DND-41 (cell line): ENCODE measurements around the gene EPB41L4B.

Experiments
- ATAC-seq: fragments of 200-7000 bp; cut with Tn5 transposase; 3 replicates; pipeline ENCODE4 v1.9.1; 2021; ENCODE audit warnings: low read depth; ENCODE audit not compliant: insufficient read depth
- DNase-seq: peaks from one replicate; pipeline ENCODE4 v3.0.0-alpha.2; 2020
- H2AFZ ChIP-seq: 2 replicates; pipeline ENCODE4 v1.6.0; 2012; ENCODE audit warnings: low read depth, low read length
- H3K27ac ChIP-seq: 2 replicates; pipeline ENCODE4 v1.5.1; 2012; ENCODE audit warnings: low read length, inconsistent platforms
- H3K27me3 ChIP-seq: fragments of 200-600 bp; sonication (generic); 2 replicates; pipeline ENCODE4 v1.6.0; 2012; ENCODE audit warnings: low read length, mild to moderate bottlenecking, inconsistent platforms; ENCODE audit not compliant: insufficient read depth, poor library complexity
- H3K36me3 ChIP-seq: 2 replicates; pipeline ENCODE4 v1.5.1; 2012; ENCODE audit warnings: low read length, inconsistent platforms; ENCODE audit not compliant: insufficient read depth
- H3K4me1 ChIP-seq: 2 replicates; pipeline ENCODE4 v1.5.1; 2012; ENCODE audit warnings: mild to moderate bottlenecking, low read length; ENCODE audit not compliant: insufficient read depth
- H3K4me2 ChIP-seq: 2 replicates; pipeline ENCODE4 v1.6.0; 2012; ENCODE audit warnings: mild to moderate bottlenecking, moderate library complexity, low read length, inconsistent platforms; ENCODE audit not compliant: insufficient read depth
- H3K4me3 ChIP-seq, 2 experiments: fragments of 200-600 bp in 1 of 2; shearing (Covaris generic) in 1 of 2; 2 replicates each; pipeline ENCODE4 v1.5.1; 2012 to 2016; ENCODE audit warnings: inconsistent platforms in 2 of 2, low read length in 2 of 2, mild to moderate bottlenecking in 2 of 2, low read depth in 1 of 2, moderate library complexity in 1 of 2
- H3K79me2 ChIP-seq: 2 replicates; pipeline ENCODE4 v1.6.0; 2012; ENCODE audit warnings: low read length, inconsistent platforms; ENCODE audit not compliant: insufficient read depth
- H3K9ac ChIP-seq: 2 replicates; pipeline ENCODE4 v1.6.0; 2012; ENCODE audit warnings: low read depth, mild to moderate bottlenecking, inconsistent platforms, low read length, moderate library complexity
- H3K9me3 ChIP-seq: 2 replicates; pipeline ENCODE4 v1.5.1; 2012; ENCODE audit warnings: low read length, moderate library complexity, mild to moderate bottlenecking, inconsistent platforms; ENCODE audit not compliant: insufficient read depth, severe bottlenecking
- H4K20me1 ChIP-seq: 2 replicates; pipeline ENCODE4 v1.6.0; 2012; ENCODE audit warnings: low read length; ENCODE audit not compliant: insufficient read depth
- EZH2 ChIP-seq: IDR thresholded peaks from 3 replicates; pipeline ENCODE4 v1.6.1; 2012; ENCODE audit warnings: borderline replicate concordance, low read depth, mild to moderate bottlenecking, moderate library complexity, low read length, inconsistent platforms; ENCODE audit not compliant: severe bottlenecking
- TF ChIP-seq, protein P1 (sequence below): IDR thresholded peaks from 2 replicates; pipeline ENCODE4 v1.5.1; 2012; ENCODE audit warnings: borderline replicate concordance, low read length, moderate library complexity, mild to moderate bottlenecking; ENCODE audit not compliant: poor library complexity, severe bottlenecking; ENCODE audit errors: extremely low read depth

EPB41L4B gene

DNA sequence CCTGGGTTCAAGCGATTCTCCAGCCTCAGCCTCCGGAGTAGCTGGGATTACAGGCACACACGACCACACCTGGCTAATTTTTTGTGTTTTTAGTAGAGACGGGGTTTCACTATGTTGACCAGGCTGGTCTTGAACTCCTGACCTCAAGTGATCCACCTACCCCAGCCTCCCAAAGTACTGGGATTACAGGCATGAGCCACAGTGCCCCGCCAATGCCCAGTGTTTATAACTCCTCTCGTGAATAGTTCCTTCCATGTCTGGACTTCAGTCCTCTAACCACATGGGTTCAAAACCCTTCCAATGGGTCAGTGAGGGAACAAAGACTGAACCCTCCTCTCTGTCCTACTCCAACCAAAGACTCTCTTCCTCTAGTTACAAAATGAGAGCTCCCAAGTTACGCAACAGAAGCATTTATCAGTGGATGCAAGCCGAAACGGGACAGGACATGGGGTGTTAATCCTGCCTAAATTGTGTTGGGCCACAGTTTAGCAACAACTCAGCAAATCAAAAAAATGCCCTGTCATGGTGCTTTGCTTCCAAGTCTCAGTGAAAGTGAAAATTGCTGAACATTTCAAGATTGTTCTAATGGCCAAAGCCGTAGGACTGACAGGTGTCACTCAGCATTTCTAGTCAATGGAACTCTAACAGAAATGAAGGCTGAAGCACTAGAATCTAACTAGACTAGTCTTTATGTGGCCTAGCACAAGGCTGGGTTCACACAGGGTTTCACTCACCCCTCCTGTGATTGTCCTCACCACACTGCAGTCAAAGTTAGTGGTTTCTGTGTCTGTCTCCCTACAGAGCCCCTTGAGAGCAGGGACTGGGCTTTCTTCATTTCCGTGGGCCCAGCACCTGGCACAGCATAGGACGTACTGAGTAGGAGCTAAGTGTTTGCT is 197.9 kb downstream of the EPB41L4B start:
- Histone ChIP-seq H3K4me2 (peak overlapping the region; percentile 12; the same call in 1 of the 2 replicates), H4K20me1 (peaks cover 15% of the 10 kb centered on the region), H3K27me3 (no peaks in the 10 kb centered on the region), H2AFZ (peak overlapping the region; percentile 53), H3K36me3 (peaks cover 9% of the 10 kb centered on the region), H3K4me1 (peaks cover 40% of the 10 kb centered on the region), H3K4me3 (no peak overlapping the region), H3K79me2 (peaks cover 18% of the 10 kb centered on the region), H3K27ac (peak overlapping the region; percentile 60), H3K9ac (peak overlapping the region; percentile 27; the same call in 1 of the 2 replicates), H3K9me3 (no peaks in the 10 kb centered on the region)
- ATAC-seq: peak; percentile 71
- TF ChIP-seq, protein P1, sequence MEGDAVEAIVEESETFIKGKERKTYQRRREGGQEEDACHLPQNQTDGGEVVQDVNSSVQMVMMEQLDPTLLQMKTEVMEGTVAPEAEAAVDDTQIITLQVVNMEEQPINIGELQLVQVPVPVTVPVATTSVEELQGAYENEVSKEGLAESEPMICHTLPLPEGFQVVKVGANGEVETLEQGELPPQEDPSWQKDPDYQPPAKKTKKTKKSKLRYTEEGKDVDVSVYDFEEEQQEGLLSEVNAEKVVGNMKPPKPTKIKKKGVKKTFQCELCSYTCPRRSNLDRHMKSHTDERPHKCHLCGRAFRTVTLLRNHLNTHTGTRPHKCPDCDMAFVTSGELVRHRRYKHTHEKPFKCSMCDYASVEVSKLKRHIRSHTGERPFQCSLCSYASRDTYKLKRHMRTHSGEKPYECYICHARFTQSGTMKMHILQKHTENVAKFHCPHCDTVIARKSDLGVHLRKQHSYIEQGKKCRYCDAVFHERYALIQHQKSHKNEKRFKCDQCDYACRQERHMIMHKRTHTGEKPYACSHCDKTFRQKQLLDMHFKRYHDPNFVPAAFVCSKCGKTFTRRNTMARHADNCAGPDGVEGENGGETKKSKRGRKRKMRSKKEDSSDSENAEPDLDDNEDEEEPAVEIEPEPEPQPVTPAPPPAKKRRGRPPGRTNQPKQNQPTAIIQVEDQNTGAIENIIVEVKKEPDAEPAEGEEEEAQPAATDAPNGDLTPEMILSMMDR: no peak
- no peak for TF ChIP-seq EZH2
- DNase-seq: peak; percentile 79
